OCI-LY1 (cell line): ENCODE results near the gene ITGA4.
"Not testable (repeated sequence)": the region's sequence is repeated elsewhere in the genome, so short reads cannot be mapped to it uniquely, and the experiment has no call there.

Source experiments
- H2AFZ ChIP-seq: fragments of 200-600 bp; sonication (generic), shearing (Covaris generic); 2 replicates; pipeline ENCODE4 v1.6.0; 2014; ENCODE audit warnings: antibody characterized with exemption, mild to moderate bottlenecking, low read length
- H3F3A ChIP-seq: fragments of 200-600 bp; sonication (generic), shearing (Covaris generic); 2 replicates; pipeline ENCODE4 v1.6.0; 2014; ENCODE audit warnings: mild to moderate bottlenecking, antibody characterized with exemption, low read length, moderate library complexity; ENCODE audit not compliant: insufficient read depth
- H3K27ac ChIP-seq: fragments of 200-600 bp; sonication (generic); 2 replicates; pipeline ENCODE4 v1.5.1; 2014; ENCODE audit warnings: low read length, mixed run types, mild to moderate bottlenecking, low read depth; ENCODE audit not compliant: poor library complexity, severe bottlenecking
- H3K27me3 ChIP-seq: fragments of 200-600 bp; sonication (generic); 2 replicates; pipeline ENCODE4 v1.6.0; 2014; ENCODE audit warnings: antibody characterized with exemption, mild to moderate bottlenecking, low read length, moderate library complexity; ENCODE audit not compliant: insufficient read depth
- H3K36me3 ChIP-seq: fragments of 200-600 bp; sonication (generic); 2 replicates; pipeline ENCODE4 v1.6.1; 2014; ENCODE audit warnings: mild to moderate bottlenecking, antibody characterized with exemption, low read length, moderate library complexity, mixed read lengths; ENCODE audit not compliant: insufficient read depth
- H3K4me1 ChIP-seq: fragments of 200-600 bp; sonication (generic); 2 replicates; pipeline ENCODE4 v1.5.1; 2014; ENCODE audit warnings: mild to moderate bottlenecking, low read length, moderate library complexity; ENCODE audit not compliant: insufficient read depth, severe bottlenecking
- H3K4me2 ChIP-seq: fragments of 200-600 bp; sonication (generic), shearing (Covaris generic); 2 replicates; pipeline ENCODE4 v1.6.1; 2014; ENCODE audit warnings: low read length
- H3K4me3 ChIP-seq: fragments of 200-600 bp; sonication (generic); 2 replicates; pipeline ENCODE4 v1.5.1; 2014; ENCODE audit warnings: low read length, low read depth, mild to moderate bottlenecking, mixed read lengths; ENCODE audit not compliant: poor library complexity, severe bottlenecking
- H3K79me2 ChIP-seq: fragments of 200-600 bp; shearing (Covaris generic); 2 replicates; pipeline ENCODE4 v1.6.1; 2016; ENCODE audit warnings: mixed run types, low read length, mixed read lengths; ENCODE audit not compliant: insufficient read depth
- H3K9ac ChIP-seq: fragments of 200-600 bp; sonication (generic), shearing (Covaris generic); 2 replicates; pipeline ENCODE4 v1.6.1; 2014; ENCODE audit warnings: mild to moderate bottlenecking, low read length, mixed read lengths
- H3K9me2 ChIP-seq: fragments of 200-600 bp; sonication (generic), shearing (Covaris generic); 2 replicates; pipeline ENCODE4 v1.6.1; 2014; ENCODE audit warnings: low read depth, mild to moderate bottlenecking, low read length, mixed read lengths
- H3K9me3 ChIP-seq: fragments of 200-600 bp; shearing (Covaris generic); 2 replicates; pipeline ENCODE4 v1.6.1; 2014; ENCODE audit warnings: low read length, mixed read lengths
- H4K20me1 ChIP-seq: fragments of 200-600 bp; sonication (generic), shearing (Covaris generic); 2 replicates; pipeline ENCODE4 v1.6.0; 2016; ENCODE audit warnings: mild to moderate bottlenecking, low read length; ENCODE audit not compliant: insufficient read depth
- CTCF ChIP-seq: fragments of 200-600 bp; sonication (generic), shearing (Covaris generic); IDR thresholded peaks from 2 replicates; pipeline ENCODE4 v1.5.1; 2017; ENCODE audit warnings: mild to moderate bottlenecking, antibody characterized with exemption, low read length, moderate library complexity, mixed read lengths
- EZH2 ChIP-seq: fragments of 200-600 bp; sonication (generic), shearing (Covaris generic); IDR thresholded peaks from 2 replicates; pipeline ENCODE4 v1.8.0; 2017; ENCODE audit warnings: borderline replicate concordance, mixed run types, mild to moderate bottlenecking, antibody characterized with exemption, low read length, moderate library complexity, mixed read lengths

The ITGA4 gene

GRCh38 chr2:181446985-181447384, 10.2 kb upstream of the ITGA4 start:
- Histone ChIP-seq H3K4me3 (no peak overlapping the region), H3K79me2 (no peaks in the 10 kb centered on the region), H3F3A (no peaks in the 10 kb centered on the region), H3K36me3 (no peaks in the 10 kb centered on the region), H3K9me3 (no peaks in the 10 kb centered on the region), H3K27ac (no peak overlapping the region), H3K27me3 (no peaks in the 10 kb centered on the region), H3K4me2 (peak overlapping the region; percentile 21; the same call in 1 of the 2 replicates), H3K4me1 (peaks cover 28% of the 10 kb centered on the region), H3K9ac (no peak overlapping the region), H3K9me2 (no peaks in the 10 kb centered on the region), H4K20me1 (no peaks in the 10 kb centered on the region), H2AFZ (peak overlapping the region; percentile 77)
- TF ChIP-seq CTCF (no peak), EZH2 (no peak)

- H3K79me2 ChIP-seq, H3K9me3 ChIP-seq, H3K9ac ChIP-seq, H3K27me3 ChIP-seq, H3K27ac ChIP-seq, H2AFZ ChIP-seq, H3K36me3 ChIP-seq, H3K4me2 ChIP-seq, H3K9me2 ChIP-seq, H4K20me1 ChIP-seq, H3F3A ChIP-seq, H3K4me3 ChIP-seq: not testable (repeated sequence)
- H3K4me1 ChIP-seq: peaks cover 23% of the 10 kb centered on the region
These were observed 7.9 kb upstream of the ITGA4 start for GRCh38 chr2:181449278-181449677.

GRCh38 chr2:181454686-181455450, 2.3 kb upstream of the ITGA4 start:
- H3K27ac ChIP-seq: peak overlapping the region; percentile 98
- no peaks in the 10 kb centered on the region; the same call in 1 of the 2 replicates for H3K36me3 ChIP-seq
- no peaks in the 10 kb centered on the region for H3F3A ChIP-seq
- H3K9ac ChIP-seq: no peak overlapping the region
- no peaks in the 10 kb centered on the region for H3K9me3 ChIP-seq
- peaks cover 37% of the 10 kb centered on the region for H3K4me1 ChIP-seq
- no peak overlapping the region for H3K4me3 ChIP-seq
- no peaks in the 10 kb centered on the region for H3K9me2 ChIP-seq
- TF ChIP-seq EZH2: no peak
- no peak for TF ChIP-seq CTCF
- H3K27me3 ChIP-seq: no peaks in the 10 kb centered on the region
- H4K20me1 ChIP-seq: no peaks in the 10 kb centered on the region
- peak overlapping the region; percentile 51; the same call in 1 of the 2 replicates for H2AFZ ChIP-seq
- peaks cover 22% of the 10 kb centered on the region for H3K79me2 ChIP-seq
- no peak overlapping the region for H3K4me2 ChIP-seq

- Histone ChIP-seq H3K4me2 (peak overlapping the region; percentile 76), H3K9me2 (no peaks in the 10 kb centered on the region), H3K79me2 (peaks cover 41% of the 10 kb centered on the region), H3K4me1 (peaks cover 56% of the 10 kb centered on the region), H3K27me3 (no peaks in the 10 kb centered on the region), H3K9ac (peak overlapping the region; percentile 93), H3K4me3 (peak overlapping the region; percentile 85), H3K27ac (peak overlapping the region; percentile 98), H4K20me1 (no peaks in the 10 kb centered on the region), H3K9me3 (no peaks in the 10 kb centered on the region), H3K36me3 (peaks cover 5% of the 10 kb centered on the region; the same call in 1 of the 2 replicates), H2AFZ (no peak overlapping the region), H3F3A (no peaks in the 10 kb centered on the region)
- no peak for TF ChIP-seq EZH2
- TF ChIP-seq CTCF: no peak
These were observed 496 bp upstream of the ITGA4 start for GRCh38 chr2:181456660-181457120.
